ENCODE measurements around the gene LMO7.

- TF ChIP-seq YY1 (IDR thresholded peaks at IDR 0.05; ENCODE audit: insufficient read depth, insufficient read length): no peak
- TF ChIP-seq ZNF274 (IDR thresholded peaks at IDR 0.05; ENCODE audit: low read depth, low read length): no peak
- TF ChIP-seq SUZ12 (IDR thresholded peaks at IDR 0.05; ENCODE audit: extremely low read depth, insufficient read depth, insufficient read length): no peak
These were observed 23.8 kb upstream of the LMO7 start for GRCh38 chr13:75612354-75612753.

Measured in NT2/D1 (cell line).